B cell (primary cell): ENCODE results near the gene COPS3. TPM values are rescaled to one million over a fixed set of nuclear protein-coding genes. Genes with fewer than 3 reads are reported as not detected.

ENCODE experiments used
- ATAC-seq: fragments of 200-7000 bp; cut with Tn5 transposase; one replicate; pipeline ENCODE4 v1.10.0; 2021; ENCODE audit warnings: low read depth, mild to moderate bottlenecking, moderate number of reproducible peaks, moderate library complexity
- CTCF ChIA-PET: fragments of 350-600 bp; sonication (Branson Sonifier 250); formaldehyde crosslinking; loops from one replicate; lab custom pipeline; 2021; ENCODE audit warnings: antibody characterized with exemption, inconsistent platforms; lab: Charles Lee
- POLR2A ChIA-PET: fragments of 350-600 bp; sonication (Branson Sonifier 250); formaldehyde crosslinking; loops from one replicate; lab custom pipeline; 2021; ENCODE audit warnings: antibody characterized with exemption; lab: Charles Lee
- DNase-seq: peaks from one replicate; pipeline ENCODE4 v3.0.0; 2013
- H2AFZ ChIP-seq: 2 replicates; pipeline ENCODE4 v1.6.1; 2012; ENCODE audit warnings: mild to moderate bottlenecking, low read depth, low read length; ENCODE audit not compliant: insufficient read depth, poor library complexity, severe bottlenecking
- H3K27ac ChIP-seq, 2 donors: 1 replicate in 1 of 2; 2 replicates in 1 of 2; pipeline ENCODE4 v1.5.1; 2012 to 2013; ENCODE audit warnings: low read length in 2 of 2, mild to moderate bottlenecking in 2 of 2, moderate library complexity in 1 of 2
- H3K27me3 ChIP-seq, 4 experiments: fragments of 200-600 bp in 1 of 4; sonication (generic) in 1 of 4; replicated peaks in 1 of 4; 1 replicate in 2 of 4; 2 replicates in 2 of 4; pipeline versions ENCODE4 v1.6.1 to v1.7.0; 2013 to 2016; ENCODE audit warnings: low read length in 3 of 4, mild to moderate bottlenecking in 2 of 4, mixed read lengths in 1 of 4, moderate library complexity in 1 of 4; ENCODE audit not compliant: insufficient read depth in 4 of 4, control insufficient read depth in 3 of 4; ENCODE audit errors: control extremely low read depth in 1 of 4
- H3K36me3 ChIP-seq, 2 experiments: replicated peaks in 1 of 2; 1 replicate in 1 of 2; 2 replicates in 1 of 2; pipeline versions ENCODE4 v1.6.1 to v1.7.1; 2013; ENCODE audit warnings: low read length in 1 of 2; ENCODE audit not compliant: insufficient read depth in 2 of 2, control insufficient read depth in 1 of 2; ENCODE audit errors: control extremely low read depth in 1 of 2, extremely low read depth in 1 of 2
- H3K4me1 ChIP-seq, 2 donors: fragments of 200-600 bp in 1 of 2; sonication (generic) in 1 of 2; 1 replicate in 1 of 2; 2 replicates in 1 of 2; pipeline versions ENCODE4 v1.5.1 to v1.6.1; 2013 to 2017; ENCODE audit warnings: low read length in 2 of 2; ENCODE audit not compliant: control insufficient read depth in 2 of 2, insufficient read depth in 2 of 2
- H3K4me2 ChIP-seq: replicated peaks from 2 replicates; pipeline ENCODE3; 2012; ENCODE audit warnings: mild to moderate bottlenecking, low read depth, low read length; ENCODE audit not compliant: poor library complexity, severe bottlenecking
- H3K4me3 ChIP-seq, 5 experiments: fragments of 200-600 bp in 1 of 5; sonication (generic) in 1 of 5; 1 replicate in 3 of 5; 2 replicates in 2 of 5; pipeline versions ENCODE4 v1.5.1 to v1.7.0; 2011 to 2016; ENCODE audit warnings: low read length in 4 of 5, mild to moderate bottlenecking in 4 of 5, low read depth in 2 of 5, control low read depth in 1 of 5, moderate library complexity in 1 of 5; ENCODE audit not compliant: insufficient read depth in 1 of 5; ENCODE audit errors: control extremely low read depth in 1 of 5, extremely low read depth in 1 of 5
- H3K79me2 ChIP-seq: fragments of 200-600 bp; sonication (generic); one replicate; pipeline ENCODE4 v1.6.0; 2016; ENCODE audit warnings: low read length; ENCODE audit not compliant: control insufficient read depth, insufficient read depth
- H3K9ac ChIP-seq: fragments of 200-600 bp; sonication (generic); 2 replicates; pipeline ENCODE4 v1.6.1; 2017; ENCODE audit warnings: mild to moderate bottlenecking, low read length, moderate library complexity
- H3K9me3 ChIP-seq, 3 donors: one replicate each; pipeline versions ENCODE4 v1.6.1 to v1.7.1; 2013; ENCODE audit warnings: low read length in 2 of 3; ENCODE audit not compliant: control insufficient read depth in 2 of 3, insufficient read depth in 1 of 3; ENCODE audit errors: control extremely low read depth in 1 of 3
- H4K20me1 ChIP-seq: 2 replicates; pipeline ENCODE4 v1.6.0; 2012; ENCODE audit warnings: mild to moderate bottlenecking, low read length; ENCODE audit not compliant: insufficient read depth, control insufficient read depth, poor library complexity, severe bottlenecking
- H3K27ac Mint-ChIP-seq: one replicate; pipeline ENCODE4 v1.8.0; 2021; ENCODE audit warnings: mixed read lengths
- H3K27me3 Mint-ChIP-seq: one replicate; pipeline ENCODE4 v1.8.0; 2021; ENCODE audit warnings: mixed read lengths
- H3K4me1 Mint-ChIP-seq: one replicate; pipeline ENCODE4 v1.8.0; 2021; ENCODE audit warnings: mixed read lengths
- H3K4me3 Mint-ChIP-seq: one replicate; pipeline ENCODE4 v1.8.0; 2021; ENCODE audit warnings: mixed read lengths
- H3K9me3 Mint-ChIP-seq: one replicate; pipeline ENCODE4 v1.8.0; 2022; ENCODE audit warnings: mixed read lengths; ENCODE audit not compliant: insufficient read depth
- EZH2 ChIP-seq: IDR thresholded peaks from 2 replicates; pipeline ENCODE4 v1.6.1; 2012; ENCODE audit warnings: borderline replicate concordance, low read depth, mild to moderate bottlenecking, moderate library complexity, low read length; ENCODE audit not compliant: insufficient read depth, poor library complexity, severe bottlenecking
- WGBS: methylation state at CpG from one replicate; pipeline ENCODE4 v1.1.5; 2013; ENCODE audit warnings: missing lambda C conversion rate; ENCODE audit not compliant: insufficient coverage; 5-methylcytosine and 5-hydroxymethylcytosine counted together
- intact Hi-C: fragments of 100-400 bp; cut with micrococcal nuclease; formaldehyde crosslinking; loops from one replicate; pipeline ENCODE4 v1.10.0; 2022
- polyA plus RNA-seq: library from polyadenylated mRNA; depleted of rRNA; stranded (reverse); fragments of >200 nt; gene quantifications from 2 replicates; pipeline ENCODE4 v1.2.3, GENCODE V29; 2012
- total RNA-seq, 2 donors: library from RNA; stranded (reverse); fragments of 120-200 nt in 1 of 2; gene quantifications; 1 replicate in 1 of 2; 2 replicates in 1 of 2; pipeline versions ENCODE4 v1.2.3 to v1.2.4, GENCODE V29; 2013 to 2022
- TF ChIP-seq, protein P1 (sequence below): fragments of 200-600 bp; IDR thresholded peaks from one replicate; pipeline ENCODE4 v1.8.0; 2022; ENCODE audit warnings: antibody characterized with exemption, mild to moderate bottlenecking

COPS3 gene
- total and polyA plus RNA-seq, 2 donors (not counting 1 experiment from before 2014, with no cell fraction given), result 37.2 to 45.5 TPM

- Histone ChIP-seq H3K4me2 (no peak overlapping the region), H3K27me3 (no peaks in the 10 kb centered on the region), H3K9ac (no peak overlapping the region), H3K4me1 (no peaks in the 10 kb centered on the region), H3K9me3 (no peaks in the 10 kb centered on the region), H3K4me3 (no peak overlapping the region), H3K36me3 (peaks cover 15 to 64% of the 10 kb centered on the region in 2 experiments), H3K27ac (no peak overlapping the region), H3K79me2 (peaks cover 5% of the 10 kb centered on the region), H2AFZ (no peak overlapping the region), H4K20me1 (no peaks in the 10 kb centered on the region)
- Mint-ChIP-seq H3K4me1 (no peaks in the 10 kb centered on the region), H3K9me3 (no peaks in the 10 kb centered on the region), H3K4me3 (no peak overlapping the region), H3K27me3 (no peaks in the 10 kb centered on the region), H3K27ac (no peak overlapping the region)
- intact Hi-C loops, result no loop called here
- 96% methylated on average over 2 of the region's 3 CpGs for WGBS
- TF ChIP-seq EZH2, result no peak
- TF ChIP-seq, protein P1, sequence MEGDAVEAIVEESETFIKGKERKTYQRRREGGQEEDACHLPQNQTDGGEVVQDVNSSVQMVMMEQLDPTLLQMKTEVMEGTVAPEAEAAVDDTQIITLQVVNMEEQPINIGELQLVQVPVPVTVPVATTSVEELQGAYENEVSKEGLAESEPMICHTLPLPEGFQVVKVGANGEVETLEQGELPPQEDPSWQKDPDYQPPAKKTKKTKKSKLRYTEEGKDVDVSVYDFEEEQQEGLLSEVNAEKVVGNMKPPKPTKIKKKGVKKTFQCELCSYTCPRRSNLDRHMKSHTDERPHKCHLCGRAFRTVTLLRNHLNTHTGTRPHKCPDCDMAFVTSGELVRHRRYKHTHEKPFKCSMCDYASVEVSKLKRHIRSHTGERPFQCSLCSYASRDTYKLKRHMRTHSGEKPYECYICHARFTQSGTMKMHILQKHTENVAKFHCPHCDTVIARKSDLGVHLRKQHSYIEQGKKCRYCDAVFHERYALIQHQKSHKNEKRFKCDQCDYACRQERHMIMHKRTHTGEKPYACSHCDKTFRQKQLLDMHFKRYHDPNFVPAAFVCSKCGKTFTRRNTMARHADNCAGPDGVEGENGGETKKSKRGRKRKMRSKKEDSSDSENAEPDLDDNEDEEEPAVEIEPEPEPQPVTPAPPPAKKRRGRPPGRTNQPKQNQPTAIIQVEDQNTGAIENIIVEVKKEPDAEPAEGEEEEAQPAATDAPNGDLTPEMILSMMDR, result no peak
- ATAC-seq (no peak), DNase-seq (no peak)
- POLR2A ChIA-PET, result no interaction called here
- CTCF ChIA-PET, result no interaction called here
These were observed 27.6 kb downstream of the COPS3 start for GRCh38 chr17:17253406-17253805.

DNA sequence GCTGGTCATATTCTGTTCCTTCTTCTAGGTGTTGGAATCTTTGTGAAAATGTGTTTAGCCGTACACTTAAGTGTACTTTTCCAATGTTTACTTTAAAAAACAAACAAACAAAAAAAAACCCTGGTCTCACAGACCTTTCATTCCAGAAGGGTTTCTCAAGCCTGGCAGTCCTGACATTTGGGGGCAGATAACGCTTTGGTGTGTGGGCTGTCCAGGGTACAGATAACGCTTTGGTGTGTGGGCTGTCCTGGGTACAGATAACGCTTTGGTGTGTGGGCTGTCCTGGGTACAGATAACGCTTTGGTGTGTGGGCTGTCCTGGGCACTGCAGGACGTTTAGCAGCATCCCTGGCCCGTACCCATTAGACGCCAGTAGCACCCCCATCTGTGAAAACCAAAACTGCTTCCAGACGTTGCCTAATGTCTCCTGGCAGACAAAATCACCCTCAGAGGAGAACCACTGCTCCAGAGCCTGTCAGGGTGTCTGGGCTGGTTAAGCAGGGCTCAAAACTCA, 28.8 kb downstream of the COPS3 start:
- Histone ChIP-seq H2AFZ (no peak overlapping the region), H3K4me1 (no peaks in the 10 kb centered on the region), H3K4me3 (no peak overlapping the region), H3K9me3 (no peaks in the 10 kb centered on the region), H3K27ac (no peak overlapping the region), H4K20me1 (no peaks in the 10 kb centered on the region), H3K27me3 (no peaks in the 10 kb centered on the region), H3K9ac (no peak overlapping the region), H3K79me2 (peaks cover 5% of the 10 kb centered on the region), H3K4me2 (no peak overlapping the region), H3K36me3 (peaks cover 15 to 65% of the 10 kb centered on the region in 2 experiments)
- Mint-ChIP-seq H3K27me3 (no peaks in the 10 kb centered on the region), H3K4me3 (no peak overlapping the region), H3K27ac (no peak overlapping the region), H3K4me1 (no peaks in the 10 kb centered on the region), H3K9me3 (no peaks in the 10 kb centered on the region)
- CTCF ChIA-PET, result no interaction called here
- TF ChIP-seq, protein P1, result no peak
- no peak for TF ChIP-seq EZH2
- ATAC-seq (no peak), DNase-seq (no peak)
- intact Hi-C loops, result no loop called here
- WGBS, result 80% methylated on average over 7 of the region's 9 CpGs
- POLR2A ChIA-PET, result no interaction called here
